OCI-LY7 (cell line): ENCODE results near the gene COL13A1. TPM values are rescaled to one million over a fixed set of nuclear protein-coding genes. Genes with fewer than 3 reads are reported as not detected.
A peak's percentile ranks its signal among the peaks of the same experiment; 100 is the strongest.

ENCODE experiments used
- BruUV-seq: library from RNA; stranded (reverse); fragments of 400-500 nt; replicated peaks from 2 replicates; lab custom pipeline; 2021; lab: Mats Ljungman, UMichigan
- CTCF ChIA-PET: fragments of 300-600 bp; sonication (Branson Sonifier 250); formaldehyde crosslinking; loops from one replicate; lab custom pipeline; 2022; ENCODE audit warnings: antibody characterized with exemption; ENCODE audit not compliant: unreplicated experiment; lab: Charles Lee
- POLR2A ChIA-PET: fragments of 300-600 bp; sonication (Branson Sonifier 250); formaldehyde crosslinking; loops from one replicate; lab custom pipeline; 2022; ENCODE audit warnings: antibody characterized with exemption; lab: Charles Lee
- DNase-seq: peaks from one replicate; pipeline ENCODE4 v3.0.0-alpha.2; 2015; ENCODE audit warnings: low spot score
- H2AFZ ChIP-seq: fragments of 200-600 bp; sonication (generic), shearing (Covaris generic); 2 replicates; pipeline ENCODE4 v1.6.1; 2014; ENCODE audit warnings: mild to moderate bottlenecking, antibody characterized with exemption, low read length, moderate library complexity
- H3K27ac ChIP-seq: fragments of 200-600 bp; sonication (generic); 2 replicates; pipeline ENCODE4 v1.5.1; 2014; ENCODE audit warnings: mixed run types, low read depth, mild to moderate bottlenecking, moderate library complexity, low read length, inconsistent platforms; ENCODE audit not compliant: poor library complexity, severe bottlenecking
- H3K36me3 ChIP-seq: fragments of 200-600 bp; sonication (generic); 2 replicates; pipeline ENCODE4 v1.6.1; 2014; ENCODE audit warnings: mild to moderate bottlenecking, antibody characterized with exemption, low read length, moderate library complexity, mixed read lengths; ENCODE audit not compliant: insufficient read depth
- H3K4me1 ChIP-seq: fragments of 200-600 bp; sonication (generic); 2 replicates; pipeline ENCODE4 v1.5.1; 2014; ENCODE audit warnings: mild to moderate bottlenecking, low read length; ENCODE audit not compliant: insufficient read depth, poor library complexity, severe bottlenecking
- H3K4me2 ChIP-seq: fragments of 200-600 bp; sonication (generic); 2 replicates; pipeline ENCODE4 v1.6.1; 2014; ENCODE audit warnings: mild to moderate bottlenecking, low read length
- H3K4me3 ChIP-seq: fragments of 200-600 bp; sonication (generic); 2 replicates; pipeline ENCODE4 v1.5.1; 2014; ENCODE audit warnings: mild to moderate bottlenecking, low read depth, low read length; ENCODE audit not compliant: poor library complexity, severe bottlenecking
- H3K79me2 ChIP-seq: fragments of 200-600 bp; sonication (generic); 2 replicates; pipeline ENCODE4 v1.6.1; 2016; ENCODE audit warnings: low read depth, mild to moderate bottlenecking, low read length, moderate library complexity, mixed read lengths; ENCODE audit not compliant: insufficient read depth
- H3K9me2 ChIP-seq: fragments of 200-600 bp; sonication (generic); 2 replicates; pipeline ENCODE4 v1.6.1; 2016; ENCODE audit warnings: mild to moderate bottlenecking, low read length, mixed read lengths; ENCODE audit not compliant: insufficient read depth
- H3K9me3 ChIP-seq: fragments of 200-600 bp; sonication (generic); 2 replicates; pipeline ENCODE4 v1.6.1; 2014; ENCODE audit warnings: mild to moderate bottlenecking, mixed run types, low read length, mixed read lengths
- H4K20me1 ChIP-seq: fragments of 200-600 bp; sonication (generic); 2 replicates; pipeline ENCODE4 v1.6.1; 2014; ENCODE audit warnings: mild to moderate bottlenecking, antibody characterized with exemption, low read length, moderate library complexity, mixed read lengths; ENCODE audit not compliant: insufficient read depth
- EZH2phosphoT487 ChIP-seq: fragments of 200-600 bp; sonication (generic); IDR thresholded peaks from 2 replicates; pipeline ENCODE4 v1.6.1; 2018; ENCODE audit warnings: low read depth, borderline replicate concordance, mild to moderate bottlenecking, mixed run types, antibody characterized with exemption, low read length, moderate library complexity, mixed read lengths
- intact Hi-C: fragments of 100-400 bp; cut with micrococcal nuclease; formaldehyde crosslinking; loops from one replicate; pipeline ENCODE4 v1.10.0; 2022; ENCODE audit not compliant: unreplicated experiment
- total RNA-seq, 2 experiments: library from RNA; depleted of rRNA in 1 of 2; stranded (reverse); fragments of >200 nt in 1 of 2; shearing (Covaris generic) in 1 of 2; gene quantifications; 2 replicates each; pipeline ENCODE4 v1.2.3, GENCODE V29; 2014 to 2022
- TF ChIP-seq, protein P1 (sequence below): fragments of 200-600 bp; sonication (generic); conservative IDR thresholded peaks from 2 replicates; pipeline ENCODE4 v1.5.1; 2014; ENCODE audit warnings: mild to moderate bottlenecking, antibody characterized with exemption, low read length, moderate library complexity, mixed read lengths

The COL13A1 gene
- total RNA-seq, 2 experiments from 2014 or later: 0.06 TPM; not detected in 1

GRCh38 chr10:69800109-69800508, 1.6 kb upstream of the COL13A1 start:
- Histone ChIP-seq H3K4me2 (no peak overlapping the region), H4K20me1 (no peaks in the 10 kb centered on the region), H3K4me3 (no peak overlapping the region), H3K9me2 (no peaks in the 10 kb centered on the region), H2AFZ (no peak overlapping the region), H3K79me2 (no peaks in the 10 kb centered on the region), H3K36me3 (no peaks in the 10 kb centered on the region), H3K27ac (no peak overlapping the region), H3K9me3 (0 out of 2 replicates have a peak, but pooled peaks cover 7% of the 10 kb centered on the region), H3K4me1 (no peaks in the 10 kb centered on the region)
- ChIA-PET CTCF (interaction anchor here (0.6 kb wide), 1 partner anchor 60 kb away, joined by 4 read pairs; no protein-coding TSS in a partner anchor), POLR2A (no interaction called here)
- peak; percentile 18 for DNase-seq
- intact Hi-C loops: loop anchor here (2.0 to 5.0 kb wide), 2 partner anchors 155 to 283 kb away; no protein-coding TSS in a partner anchor
- TF ChIP-seq EZH2phosphoT487: no peak
- TF ChIP-seq, protein P1, sequence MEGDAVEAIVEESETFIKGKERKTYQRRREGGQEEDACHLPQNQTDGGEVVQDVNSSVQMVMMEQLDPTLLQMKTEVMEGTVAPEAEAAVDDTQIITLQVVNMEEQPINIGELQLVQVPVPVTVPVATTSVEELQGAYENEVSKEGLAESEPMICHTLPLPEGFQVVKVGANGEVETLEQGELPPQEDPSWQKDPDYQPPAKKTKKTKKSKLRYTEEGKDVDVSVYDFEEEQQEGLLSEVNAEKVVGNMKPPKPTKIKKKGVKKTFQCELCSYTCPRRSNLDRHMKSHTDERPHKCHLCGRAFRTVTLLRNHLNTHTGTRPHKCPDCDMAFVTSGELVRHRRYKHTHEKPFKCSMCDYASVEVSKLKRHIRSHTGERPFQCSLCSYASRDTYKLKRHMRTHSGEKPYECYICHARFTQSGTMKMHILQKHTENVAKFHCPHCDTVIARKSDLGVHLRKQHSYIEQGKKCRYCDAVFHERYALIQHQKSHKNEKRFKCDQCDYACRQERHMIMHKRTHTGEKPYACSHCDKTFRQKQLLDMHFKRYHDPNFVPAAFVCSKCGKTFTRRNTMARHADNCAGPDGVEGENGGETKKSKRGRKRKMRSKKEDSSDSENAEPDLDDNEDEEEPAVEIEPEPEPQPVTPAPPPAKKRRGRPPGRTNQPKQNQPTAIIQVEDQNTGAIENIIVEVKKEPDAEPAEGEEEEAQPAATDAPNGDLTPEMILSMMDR: peak; percentile 79
- no TSS peak for BruUV-seq

DNA sequence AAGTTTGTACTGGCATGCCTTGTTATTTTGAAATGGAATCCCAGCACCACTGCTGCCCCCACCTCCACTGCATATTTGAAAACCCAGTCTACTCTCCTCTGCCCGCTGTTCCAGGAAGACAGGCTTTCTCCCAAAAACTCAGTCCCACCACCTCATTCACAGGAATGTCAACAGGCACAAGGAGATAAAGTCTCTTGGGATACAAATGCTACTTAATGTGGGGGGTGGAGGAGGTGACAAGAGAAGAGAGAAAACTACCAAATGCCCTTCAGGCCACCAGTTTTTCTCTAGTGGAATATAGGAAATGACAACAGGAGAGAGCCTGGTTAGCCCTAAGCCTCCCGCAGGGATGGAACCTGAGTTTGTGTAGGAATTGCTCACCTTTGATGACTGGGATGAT, 1.0 kb upstream of the COL13A1 start:
- no TSS peak for BruUV-seq
- Histone ChIP-seq H3K4me2 (no peak overlapping the region), H3K9me2 (no peaks in the 10 kb centered on the region), H3K79me2 (no peaks in the 10 kb centered on the region), H3K36me3 (no peaks in the 10 kb centered on the region), H3K9me3 (0 out of 2 replicates have a peak, but pooled peaks cover 3% of the 10 kb centered on the region), H4K20me1 (no peaks in the 10 kb centered on the region), H2AFZ (no peak overlapping the region), H3K27ac (no peak overlapping the region), H3K4me3 (no peak overlapping the region), H3K4me1 (no peaks in the 10 kb centered on the region)
- ChIA-PET CTCF (no interaction called here), POLR2A (no interaction called here)
- no peak for DNase-seq
- intact Hi-C loops: loop anchor here (2.0 to 5.0 kb wide), 2 partner anchors 156 to 283 kb away; no protein-coding TSS in a partner anchor
- TF ChIP-seq, protein P1: no peak
- TF ChIP-seq EZH2phosphoT487: no peak

DNA sequence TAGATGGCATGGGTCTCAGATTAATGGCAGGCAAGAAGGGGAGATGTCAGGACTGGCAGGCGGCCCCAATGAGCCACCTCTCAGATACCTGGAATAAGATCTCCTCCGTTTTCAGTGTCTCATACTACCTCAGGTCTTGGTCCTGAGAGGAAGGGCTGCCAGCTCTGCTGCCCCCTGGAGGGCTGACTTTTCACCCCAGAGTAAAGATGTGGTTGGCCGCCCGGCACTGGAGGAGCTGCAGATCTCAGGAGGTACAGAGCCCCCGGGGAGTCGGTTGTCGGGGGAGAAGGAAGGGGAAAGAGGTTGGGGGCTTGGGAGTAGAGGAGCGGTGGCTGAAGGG, 642 bp upstream of the COL13A1 start:
- Histone ChIP-seq H3K9me3 (no peaks in the 10 kb centered on the region), H3K79me2 (no peaks in the 10 kb centered on the region), H2AFZ (no peak overlapping the region), H3K27ac (no peak overlapping the region), H3K9me2 (no peaks in the 10 kb centered on the region), H3K36me3 (no peaks in the 10 kb centered on the region), H3K4me2 (no peak overlapping the region), H3K4me3 (no peak overlapping the region), H3K4me1 (no peaks in the 10 kb centered on the region), H4K20me1 (no peaks in the 10 kb centered on the region)
- intact Hi-C loops: loop anchor here (2.0 to 5.0 kb wide), 2 partner anchors 156 to 284 kb away; no protein-coding TSS in a partner anchor
- ChIA-PET POLR2A (no interaction called here), CTCF (no interaction called here)
- TF ChIP-seq EZH2phosphoT487: no peak
- TF ChIP-seq, protein P1: peak; percentile 71
- peak; percentile 13 for DNase-seq
- BruUV-seq: no TSS peak
